A549 (cell line): ENCODE data around the gene TATDN3. TPM values are rescaled to one million over a fixed set of nuclear protein-coding genes. Genes with fewer than 3 reads are reported as not detected.

ENCODE experiments used
- ATAC-seq, 2 experiments: fragments of 200-7000 bp in 1 of 2; fragments of >200 bp in 1 of 2; cut with Nextera tagmentation in 1 of 2; cut with Tn5 transposase in 1 of 2; 3 replicates each; pipeline versions ENCODE4 v1.8.0 to v1.9.1; 2018 to 2020; ENCODE audit warnings: mild to moderate bottlenecking in 1 of 2, moderate library complexity in 1 of 2
- CTCF ChIA-PET: fragments of 300-600 bp; sonication (Branson Sonifier 250); formaldehyde crosslinking; extraction: SDS; loops from one replicate; lab custom pipeline; 2021; ENCODE audit warnings: antibody characterized with exemption, inconsistent platforms; lab: Yijun Ruan, JAX
- POLR2A ChIA-PET: fragments of 350-600 bp; formaldehyde crosslinking; extraction: SDS; loops from one replicate; lab custom pipeline; 2021; ENCODE audit warnings: antibody characterized with exemption, inconsistent platforms; lab: Yijun Ruan, JAX
- DNase-seq, 2 experiments: peaks; one replicate each; pipeline versions ENCODE4 v3.0.0 to v3.0.0-alpha.2; 2011 to 2016; ENCODE audit warnings: low read depth in 1 of 2, low spot score in 1 of 2
- FAIRE-seq: peaks from 2 replicates; lab custom pipeline; 2011; peaks lifted over from hg19 to GRCh38; lab: Jason Lieb, UNC
- H3K27ac ChIP-seq, 2 experiments: fragments of >200 bp; sonication (Bioruptor Twin); formaldehyde crosslinking; 3 replicates each; pipeline ENCODE4 v1.5.1; 2016 to 2017
- H3K4me1 ChIP-seq: fragments of >200 bp; sonication (Bioruptor Twin); formaldehyde crosslinking; 3 replicates; pipeline ENCODE4 v1.6.1; 2016
- H3K4me2 ChIP-seq: fragments of >200 bp; sonication (Bioruptor Twin); formaldehyde crosslinking; 3 replicates; pipeline ENCODE4 v1.6.1; 2016
- H3K4me3 ChIP-seq: fragments of >200 bp; sonication (Bioruptor Twin); formaldehyde crosslinking; 3 replicates; pipeline ENCODE4 v1.5.1; 2016
- H3K9me3 ChIP-seq: fragments of >200 bp; sonication (Bioruptor Twin); formaldehyde crosslinking; 3 replicates; pipeline ENCODE4 v1.6.1; 2016
- CEBPB ChIP-seq, 2 experiments: fragments of >200 bp in 1 of 2; sonication (Bioruptor Twin) in 1 of 2; formaldehyde crosslinking in 1 of 2; IDR thresholded peaks; 2 replicates each; pipeline ENCODE4 v1.6.1; 2012 to 2016
- EHMT2 ChIP-seq: fragments of 200-600 bp; sonication (generic); IDR thresholded peaks from 2 replicates; pipeline ENCODE4 v1.6.1; 2016; ENCODE audit warnings: antibody characterized with exemption, low read depth, mild to moderate bottlenecking, moderate library complexity
- EP300 ChIP-seq, 2 experiments: fragments of >200 bp; sonication (Bioruptor Twin); formaldehyde crosslinking; IDR thresholded peaks; 2 replicates in 1 of 2; 3 replicates in 1 of 2; pipeline ENCODE4 v1.6.1; 2016 to 2017
- FOXS1 ChIP-seq: fragments of 250-450 bp; sonication (Bioruptor Pico); IDR thresholded peaks from 2 replicates; pipeline ENCODE4 v1.5.0; 2020; ENCODE audit warnings: mild to moderate bottlenecking, moderate library complexity
- JUN ChIP-seq, 2 experiments: fragments of >200 bp; sonication (Bioruptor Twin); formaldehyde crosslinking; IDR thresholded peaks; 2 replicates in 1 of 2; 3 replicates in 1 of 2; pipeline ENCODE4 v1.6.1; 2016 to 2017
- KDM5A ChIP-seq: fragments of 200-600 bp; sonication (generic); IDR thresholded peaks from 2 replicates; pipeline ENCODE4 v1.6.1; 2016; ENCODE audit warnings: antibody characterized with exemption, mild to moderate bottlenecking
- MAFK ChIP-seq: fragments of 450-650 bp; IDR thresholded peaks from 2 replicates; pipeline ENCODE4 v1.6.1; 2014; ENCODE audit not compliant: partially characterized antibody
- MAX ChIP-seq: IDR thresholded peaks from 2 replicates; pipeline ENCODE4 v1.6.1; 2012
- NPAS2 ChIP-seq: fragments of 250-450 bp; sonication (Bioruptor Pico); IDR thresholded peaks from 2 replicates; pipeline ENCODE4 v1.8.0; 2022; ENCODE audit warnings: mild to moderate bottlenecking, moderate library complexity, borderline replicate concordance
- NR3C1 ChIP-seq: fragments of >200 bp; sonication (Bioruptor Twin); formaldehyde crosslinking; IDR thresholded peaks from 3 replicates; pipeline ENCODE4 v1.6.1; 2017
- POLR2A ChIP-seq: IDR thresholded peaks from 2 replicates; pipeline ENCODE4 v1.6.1; 2012; ENCODE audit warnings: mild to moderate bottlenecking, low read length
- RAD21 ChIP-seq, 2 experiments: fragments of >200 bp in 1 of 2; sonication (Bioruptor Twin) in 1 of 2; formaldehyde crosslinking in 1 of 2; IDR thresholded peaks in 1 of 2; conservative IDR thresholded peaks in 1 of 2; 2 replicates in 1 of 2; 3 replicates in 1 of 2; pipeline ENCODE4 v1.6.1; 2012 to 2018; ENCODE audit warnings: inconsistent platforms in 1 of 2
- REST ChIP-seq: fragments of 200-600 bp; sonication (generic); IDR thresholded peaks from 2 replicates; pipeline ENCODE4 v1.6.1; 2016; ENCODE audit warnings: antibody characterized with exemption, mild to moderate bottlenecking, moderate library complexity
- RFX5 ChIP-seq: fragments of 450-650 bp; IDR thresholded peaks from 2 replicates; pipeline ENCODE4 v1.7.1; 2014; ENCODE audit warnings: antibody characterized with exemption, mild to moderate bottlenecking, moderate library complexity
- SREBF2 ChIP-seq: fragments of 450-650 bp; IDR thresholded peaks from 2 replicates; pipeline ENCODE4 v1.6.1; 2014; ENCODE audit warnings: mild to moderate bottlenecking, moderate library complexity
- TFCP2L1 ChIP-seq: fragments of 250-450 bp; sonication (Bioruptor Pico); IDR thresholded peaks from 2 replicates; pipeline ENCODE4 v1.5.0; 2021; ENCODE audit warnings: mild to moderate bottlenecking
- ZFP36 ChIP-seq: fragments of 450-650 bp; IDR thresholded peaks from 2 replicates; pipeline ENCODE4 v1.6.1; 2014; ENCODE audit warnings: borderline replicate concordance; ENCODE audit not compliant: partially characterized antibody
- WGBS: methylation state at CpG from one replicate; pipeline ENCODE4 v1.1.6; 2017; ENCODE audit errors: missing lambda C conversion rate; 5-methylcytosine and 5-hydroxymethylcytosine counted together
- polyA plus RNA-seq, 4 experiments: library from polyadenylated mRNA; depleted of rRNA in 3 of 4; stranded (reverse); fragments of >200 nt; fragmentation: RNase III in 1 of 4; extraction: RNeasy Plus Mini Kit Qiagen cat#74134 plus additional on column Dnase treatment in 1 of 4; gene quantifications; 2 replicates in 3 of 4; 3 replicates in 1 of 4; pipeline ENCODE4 v1.2.3, GENCODE V29; 2011 to 2017
- TF ChIP-seq, protein P1 (sequence below): fragments of >200 bp; sonication (Bioruptor Twin); formaldehyde crosslinking; IDR thresholded peaks from 3 replicates; pipeline ENCODE4 v1.6.1; 2016

The TATDN3 gene
- polyA plus RNA-seq, 2 of the 4 experiments (the other 2 are of a cell fraction), result 11.1 to 22.6 TPM

GRCh38 chr1:212856755-212857154, 65.1 kb downstream of the TATDN3 start:
- FAIRE-seq (no peak), DNase-seq (no peak), ATAC-seq (no peak)
- POLR2A ChIA-PET, result no interaction called here
- H3K27ac ChIP-seq, result peak overlapping the region; percentile 86 to 97
- no peaks in the 10 kb centered on the region for H3K9me3 ChIP-seq
- peaks cover 59% of the 10 kb centered on the region for H3K4me1 ChIP-seq
- peak overlapping the region; percentile 80 for H3K4me3 ChIP-seq
- CTCF ChIA-PET, result no interaction called here
- 92% methylated on average over 16 of the region's 16 CpGs for WGBS
- H3K4me2 ChIP-seq, result peak overlapping the region; percentile 86
- TF ChIP-seq EHMT2 (no peak), SREBF2 (no peak), NPAS2 (CRISPR knock-in tag) (no peak), TFCP2L1 (CRISPR knock-in tag) (no peak), EP300 (IDR thresholded peaks at IDR 0.05) (no peak), CEBPB (IDR thresholded peaks at IDR 0.05) (no peak), RAD21 (conservative IDR thresholded peaks at IDR 0.05 in 1 of 2, IDR thresholded peaks at IDR 0.05 in 1 of 2) (no peak), ZFP36 (no peak)

- FAIRE-seq, result no peak
- Histone ChIP-seq H3K4me2 (peak within 1 kb of the TSS; percentile 86), H3K4me3 (peak within 1 kb of the TSS; percentile 80), H3K4me1 (peaks cover 54% of the 10 kb centered on the region), H3K9me3 (no peaks in the 10 kb centered on the region), H3K27ac (peak within 1 kb of the TSS; percentile 86 to 97)
- WGBS, result 0% methylated on average over 5 of the region's 54 CpGs
- TF ChIP-seq REST (peak; percentile 56; the same call in 1 of the 2 replicates), JUN (IDR thresholded peaks at IDR 0.05) (peak; percentile 43 to 82; a peak in 2 of 5 replicates), MAFK (no peak), KDM5A (0 out of 2 replicates have a peak, but pooled peaks have one; percentile 2), NR3C1 (no peak), POLR2A (peak; percentile 81), RFX5 (peak; percentile 62), FOXS1 (CRISPR knock-in tag) (no peak), MAX (peak; percentile 65; the same call in 1 of the 2 replicates)
- TF ChIP-seq, protein P1, sequence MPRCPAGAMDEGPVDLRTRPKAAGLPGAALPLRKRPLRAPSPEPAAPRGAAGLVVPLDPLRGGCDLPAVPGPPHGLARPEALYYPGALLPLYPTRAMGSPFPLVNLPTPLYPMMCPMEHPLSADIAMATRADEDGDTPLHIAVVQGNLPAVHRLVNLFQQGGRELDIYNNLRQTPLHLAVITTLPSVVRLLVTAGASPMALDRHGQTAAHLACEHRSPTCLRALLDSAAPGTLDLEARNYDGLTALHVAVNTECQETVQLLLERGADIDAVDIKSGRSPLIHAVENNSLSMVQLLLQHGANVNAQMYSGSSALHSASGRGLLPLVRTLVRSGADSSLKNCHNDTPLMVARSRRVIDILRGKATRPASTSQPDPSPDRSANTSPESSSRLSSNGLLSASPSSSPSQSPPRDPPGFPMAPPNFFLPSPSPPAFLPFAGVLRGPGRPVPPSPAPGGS, result peak; percentile 33; the same call in 2 of the 3 replicates
- ChIA-PET CTCF (interaction anchor here (0.6 to 1.1 kb wide), 5 partner anchors 43 to 796 kb away, joined by 3 read pairs; no protein-coding TSS in a partner anchor), POLR2A (interaction anchor here (0.5 to 1.8 kb wide), 14 partner anchors 11 to 250 kb away, joined by 3 to 12 read pairs (median 4); partner anchors contain the start of genes ATF3, NSL1 and TATDN3)
- peak; percentile 93 to 97 for ATAC-seq
- peak; percentile 95 to 97 for DNase-seq
These were observed 66.3 kb downstream of the TATDN3 start, which contains the start of gene FLVCR1 for GRCh38 chr1:212857992-212858460. FLVCR1 (plus strand) TSS chr1:212858275; CDS start chr1:212858453, 178 bp downstream.
